ENCODE results near the gene CRISPLD2.
A peak's percentile ranks its signal among the peaks of the same experiment; 100 is the strongest.
"Not testable (repeated sequence)": the region's sequence is repeated elsewhere in the genome, so short reads cannot be mapped to it uniquely, and the experiment has no call there.

CRISPLD2 gene

DNA sequence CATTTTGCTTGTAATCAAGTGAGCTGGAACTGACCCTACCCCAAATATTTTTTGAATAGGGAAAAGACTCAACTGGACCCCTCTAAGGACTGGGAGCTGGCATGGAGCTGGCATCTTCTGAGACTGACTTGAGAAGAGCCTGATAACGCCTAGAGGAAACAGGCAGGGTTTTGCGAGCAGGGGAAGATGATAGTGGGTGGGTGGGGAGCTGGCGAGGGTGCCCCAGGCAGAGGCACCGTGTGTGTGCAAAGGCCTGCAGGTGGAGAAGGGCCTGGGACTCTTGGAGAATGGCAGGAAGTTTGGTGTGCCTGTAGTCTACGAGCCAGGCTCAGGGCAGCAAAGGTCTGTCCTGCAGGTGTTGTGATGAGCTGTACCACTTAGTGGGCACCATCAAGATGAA, 4.1 kb downstream of the CRISPLD2 start:
- H3K36me3 ChIP-seq (ENCODE audit: insufficient read depth, low read length), result no peaks in the 10 kb centered on the region
- H3K27ac ChIP-seq (ENCODE audit: low read depth, low read length), result no peak overlapping the region
- H3K4me3 ChIP-seq (ENCODE audit: low read length), result no peak overlapping the region
- H3K27me3 ChIP-seq (ENCODE audit: insufficient read depth, low read length), result peaks cover 34% of the 10 kb centered on the region
- no peaks in the 10 kb centered on the region for H3K4me1 ChIP-seq (ENCODE audit: insufficient read depth, low read length)
- H3K9me3 ChIP-seq (ENCODE audit: insufficient read depth, low read depth, low read length), result no peaks in the 10 kb centered on the region
- H3K9ac ChIP-seq (ENCODE audit: low read depth, low read length), result no peak overlapping the region
- WGBS, result 82% methylated on average over 5 of the region's 5 CpGs

DNA sequence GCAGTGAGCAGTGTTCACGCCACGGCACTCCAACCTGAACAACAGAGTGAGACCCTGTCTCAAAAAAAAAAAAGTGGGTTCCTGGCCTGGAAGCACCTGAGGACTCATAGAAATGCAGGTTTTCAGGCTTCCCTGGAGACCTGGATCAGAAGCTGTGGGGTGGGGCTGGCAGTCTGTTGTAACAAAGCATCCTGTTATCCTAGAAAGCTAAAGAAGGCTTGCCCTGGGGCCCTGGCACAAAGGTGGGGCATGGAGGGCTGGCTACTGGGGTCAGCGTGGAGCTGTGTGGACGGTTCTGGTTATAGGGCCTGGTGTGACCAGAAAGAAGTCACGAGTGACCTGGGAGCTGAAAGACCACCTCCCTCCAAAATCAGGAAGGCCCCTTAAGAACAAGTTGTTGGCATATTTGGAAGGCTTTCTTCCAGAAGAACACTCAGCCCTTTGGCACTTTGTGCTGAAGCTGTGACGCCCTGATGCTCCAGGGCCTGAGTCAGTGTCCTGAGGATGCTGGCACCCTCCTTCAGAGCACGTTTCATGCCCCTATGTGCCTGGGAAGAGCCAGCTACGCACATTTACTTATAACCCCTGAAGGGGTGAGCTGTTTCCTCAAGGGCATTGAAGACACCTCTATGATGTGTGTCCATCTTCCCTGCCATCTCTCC, 6.2 kb downstream of the CRISPLD2 start:
- Histone ChIP-seq H3K9ac (ENCODE audit: low read depth, low read length) (no peak overlapping the region), H3K27me3 (ENCODE audit: insufficient read depth, low read length) (peaks cover 13% of the 10 kb centered on the region), H3K27ac (ENCODE audit: low read depth, low read length) (no peak overlapping the region), H3K36me3 (ENCODE audit: insufficient read depth, low read length) (no peaks in the 10 kb centered on the region), H3K4me1 (ENCODE audit: insufficient read depth, low read length) (no peaks in the 10 kb centered on the region), H3K4me3 (ENCODE audit: low read length) (no peak overlapping the region), H3K9me3 (ENCODE audit: insufficient read depth, low read depth, low read length) (no peaks in the 10 kb centered on the region)
- 93% methylated on average over 8 of the region's 8 CpGs for WGBS

DNA sequence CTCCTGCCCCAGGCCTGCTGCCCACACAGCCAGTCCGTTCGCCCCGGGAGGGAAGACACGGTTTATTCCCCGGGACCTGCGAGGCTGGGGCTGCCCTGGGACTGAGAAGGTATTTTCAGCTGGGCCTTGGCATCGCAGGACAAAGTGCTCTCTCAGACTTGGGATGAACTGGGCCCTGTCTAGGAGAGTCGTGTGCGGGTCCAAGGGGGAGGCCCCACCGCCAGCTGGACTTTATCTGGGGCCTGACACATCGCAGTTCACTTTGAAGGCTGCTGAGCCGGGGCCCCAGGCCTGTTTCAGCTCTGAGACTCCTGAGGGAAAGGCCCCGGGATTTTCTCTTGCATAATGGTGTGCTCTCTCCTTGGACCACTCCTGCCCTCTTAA, 6.8 kb downstream of the CRISPLD2 start:
- Histone ChIP-seq H3K27me3 (ENCODE audit: insufficient read depth, low read length) (peaks cover 8% of the 10 kb centered on the region), H3K36me3 (ENCODE audit: insufficient read depth, low read length) (no peaks in the 10 kb centered on the region), H3K4me1 (ENCODE audit: insufficient read depth, low read length) (no peaks in the 10 kb centered on the region), H3K27ac (ENCODE audit: low read depth, low read length) (no peak overlapping the region), H3K4me3 (ENCODE audit: low read length) (no peak overlapping the region), H3K9me3 (ENCODE audit: insufficient read depth, low read depth, low read length) (no peaks in the 10 kb centered on the region), H3K9ac (ENCODE audit: low read depth, low read length) (no peak overlapping the region)
- WGBS, result 90% methylated on average over 13 of the region's 13 CpGs

DNA sequence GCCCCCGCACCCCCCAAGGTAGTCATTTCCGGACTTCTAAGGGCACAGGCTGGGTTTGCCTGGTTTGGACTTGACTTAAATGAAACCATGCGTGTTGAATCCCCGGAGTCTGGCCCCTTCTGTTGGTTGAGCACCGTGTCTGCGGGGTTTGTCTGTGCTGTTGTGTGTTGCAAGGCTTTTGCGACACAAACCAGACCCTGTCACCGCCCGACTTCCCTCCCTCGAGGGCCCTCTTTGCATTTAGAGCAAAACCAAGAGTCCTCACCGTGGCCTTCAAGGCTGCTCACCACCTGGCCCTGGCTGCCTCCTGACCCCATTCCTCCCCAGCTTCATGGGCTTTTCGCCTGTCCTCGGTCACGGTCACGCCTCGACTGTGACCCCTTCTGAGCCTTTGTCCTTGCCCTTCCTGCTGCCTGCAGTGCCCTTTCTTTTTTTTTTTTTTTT, 7.4 kb downstream of the CRISPLD2 start:
- no peak overlapping the region for H3K27ac ChIP-seq (ENCODE audit: low read depth, low read length)
- 0 out of 2 replicates have a peak overlapping the region, but pooled peaks have one; percentile 3 for H3K9ac ChIP-seq (ENCODE audit: low read depth, low read length)
- WGBS, result 82% methylated on average over 16 of the region's 16 CpGs
- no peak overlapping the region for H3K4me3 ChIP-seq (ENCODE audit: low read length)
- H3K36me3 ChIP-seq (ENCODE audit: insufficient read depth, low read length), result no peaks in the 10 kb centered on the region
- H3K27me3 ChIP-seq (ENCODE audit: insufficient read depth, low read length), result peaks cover 3% of the 10 kb centered on the region
- H3K9me3 ChIP-seq (ENCODE audit: insufficient read depth, low read depth, low read length), result no peaks in the 10 kb centered on the region
- H3K4me1 ChIP-seq (ENCODE audit: insufficient read depth, low read length), result no peaks in the 10 kb centered on the region

DNA sequence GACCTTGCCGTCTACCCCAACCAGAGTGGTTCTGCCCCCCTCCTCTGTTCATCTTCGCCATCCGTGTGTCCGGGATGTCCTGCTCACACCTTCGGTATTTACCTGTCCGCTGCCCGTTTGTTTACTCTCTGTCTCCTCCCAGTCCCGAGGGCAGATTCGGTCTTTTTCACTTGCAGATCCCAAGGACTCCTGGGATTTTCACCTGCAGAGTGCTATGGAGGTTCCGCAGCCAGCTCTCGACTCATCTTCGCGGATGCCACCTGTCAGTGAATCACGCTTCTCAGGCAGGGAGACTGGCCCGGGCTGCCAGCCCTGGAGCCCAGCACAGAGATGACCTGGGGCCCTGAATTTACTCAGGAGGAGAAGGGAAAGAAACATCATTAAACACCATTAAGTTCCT, 8.1 kb downstream of the CRISPLD2 start:
- Histone ChIP-seq H3K36me3 (ENCODE audit: insufficient read depth, low read length) (no peaks in the 10 kb centered on the region), H3K9ac (ENCODE audit: low read depth, low read length) (no peak overlapping the region), H3K9me3 (ENCODE audit: insufficient read depth, low read depth, low read length) (no peaks in the 10 kb centered on the region), H3K27ac (ENCODE audit: low read depth, low read length) (no peak overlapping the region), H3K4me3 (ENCODE audit: low read length) (no peak overlapping the region), H3K27me3 (ENCODE audit: insufficient read depth, low read length) (no peaks in the 10 kb centered on the region), H3K4me1 (ENCODE audit: insufficient read depth, low read length) (no peaks in the 10 kb centered on the region)
- 91% methylated on average over 15 of the region's 15 CpGs for WGBS

DNA sequence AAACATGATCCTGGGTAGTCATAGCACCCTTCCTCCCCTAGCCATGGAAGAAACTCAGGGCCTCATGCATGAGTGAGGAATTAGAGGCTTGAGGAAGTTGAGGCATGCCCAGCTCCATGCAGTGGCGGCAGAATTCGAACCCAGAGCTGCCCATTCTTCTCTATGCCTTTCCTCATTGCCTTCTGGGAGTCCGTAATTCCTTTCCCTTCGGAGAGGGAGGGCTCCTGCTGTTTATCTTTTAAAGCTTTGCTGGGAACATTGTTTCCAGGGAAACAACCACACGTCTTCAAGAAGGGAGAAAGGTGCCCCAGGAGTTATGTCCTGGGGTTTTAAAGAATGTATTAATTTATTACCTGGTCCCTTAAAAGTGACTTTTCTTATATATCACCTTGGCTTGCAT, 8.5 kb downstream of the CRISPLD2 start:
- no peaks in the 10 kb centered on the region for H3K27me3 ChIP-seq (ENCODE audit: insufficient read depth, low read length)
- H3K9me3 ChIP-seq (ENCODE audit: insufficient read depth, low read depth, low read length), result no peaks in the 10 kb centered on the region
- WGBS, result 75% methylated on average over 5 of the region's 5 CpGs
- no peak overlapping the region for H3K9ac ChIP-seq (ENCODE audit: low read depth, low read length)
- H3K36me3 ChIP-seq (ENCODE audit: insufficient read depth, low read length), result no peaks in the 10 kb centered on the region
- no peaks in the 10 kb centered on the region for H3K4me1 ChIP-seq (ENCODE audit: insufficient read depth, low read length)
- H3K4me3 ChIP-seq (ENCODE audit: low read length), result no peak overlapping the region
- H3K27ac ChIP-seq (ENCODE audit: low read depth, low read length), result no peak overlapping the region

DNA sequence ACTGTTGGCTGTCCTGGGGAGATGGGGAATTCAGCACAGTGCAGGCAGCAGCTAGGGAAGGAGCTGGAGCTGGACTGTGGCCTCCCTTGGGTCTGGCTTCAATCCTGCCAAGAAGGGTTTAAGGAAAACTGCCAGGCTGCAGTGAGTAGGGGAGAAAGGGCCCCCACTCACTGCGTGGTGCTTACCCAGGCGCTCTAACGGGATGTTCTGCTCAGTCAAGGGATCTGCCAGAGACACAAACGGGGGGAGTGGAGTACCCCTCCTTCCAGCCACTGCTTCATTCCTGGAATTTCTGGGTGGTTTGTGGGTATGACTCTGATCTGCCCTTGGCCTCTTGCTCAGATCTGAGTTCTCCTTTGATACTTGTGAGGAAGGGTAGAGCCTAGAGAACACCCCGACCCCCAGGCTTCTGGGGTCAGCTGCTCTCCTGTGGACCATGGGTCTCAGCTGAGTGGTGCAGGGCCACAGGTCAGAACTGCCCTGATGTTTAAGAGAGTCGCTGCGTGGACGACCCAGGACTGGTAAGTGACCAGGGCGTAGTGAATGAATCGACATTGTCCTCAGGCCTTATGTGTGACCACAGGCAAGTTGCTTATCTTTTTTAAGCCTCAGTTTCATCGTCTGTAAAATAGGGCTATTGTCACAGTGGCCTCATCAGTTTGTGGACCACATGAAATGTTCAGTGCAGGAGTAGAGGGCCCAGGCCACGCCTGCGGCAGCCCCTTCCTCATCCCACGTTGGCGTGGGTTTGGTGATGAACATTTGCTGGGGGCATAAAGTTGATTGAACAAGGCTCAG, 9.6 kb downstream of the CRISPLD2 start:
- Histone ChIP-seq H3K9me3 (ENCODE audit: insufficient read depth, low read depth, low read length) (no peaks in the 10 kb centered on the region), H3K4me1 (ENCODE audit: insufficient read depth, low read length) (no peaks in the 10 kb centered on the region), H3K27ac (ENCODE audit: low read depth, low read length) (no peak overlapping the region), H3K9ac (ENCODE audit: low read depth, low read length) (no peak overlapping the region), H3K4me3 (ENCODE audit: low read length) (no peak overlapping the region), H3K36me3 (ENCODE audit: insufficient read depth, low read length) (no peaks in the 10 kb centered on the region), H3K27me3 (ENCODE audit: insufficient read depth, low read length) (no peaks in the 10 kb centered on the region)
- WGBS, result 91% methylated on average over 15 of the region's 15 CpGs

DNA sequence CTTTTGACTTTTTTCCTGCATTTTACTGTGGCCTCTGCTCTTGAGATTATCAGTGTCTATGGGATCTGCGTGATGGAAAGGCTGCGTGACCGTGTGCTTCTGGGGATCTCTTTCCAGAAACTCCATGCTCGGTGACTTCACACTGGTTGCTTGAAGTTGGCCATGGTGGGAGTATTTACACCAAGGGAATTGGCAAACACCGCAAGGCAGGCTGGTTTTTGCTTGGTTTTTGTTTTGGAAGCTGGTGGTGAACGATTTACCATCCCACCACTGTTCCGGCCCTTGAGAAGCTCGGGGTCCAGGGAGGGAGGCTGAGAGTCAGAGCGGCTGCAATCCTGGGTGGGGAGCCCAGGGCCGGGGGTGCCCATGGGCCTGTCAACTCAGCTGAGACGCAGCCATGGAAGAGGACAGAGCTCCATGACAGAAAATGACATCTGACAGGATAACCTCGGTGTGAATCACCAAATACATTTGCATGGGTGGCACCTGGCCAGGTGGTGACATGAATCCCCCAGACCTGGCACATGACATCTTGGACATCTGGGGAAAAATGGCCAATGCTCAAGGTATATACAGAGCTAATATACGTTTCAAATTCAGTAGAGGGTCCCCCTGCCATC, 11.1 kb downstream of the CRISPLD2 start:
- no peak overlapping the region for H3K27ac ChIP-seq (ENCODE audit: low read depth, low read length)
- WGBS, result 93% methylated on average over 13 of the region's 13 CpGs
- no peaks in the 10 kb centered on the region for H3K27me3 ChIP-seq (ENCODE audit: insufficient read depth, low read length)
- H3K4me1 ChIP-seq (ENCODE audit: insufficient read depth, low read length), result peaks cover 6% of the 10 kb centered on the region
- no peaks in the 10 kb centered on the region for H3K36me3 ChIP-seq (ENCODE audit: insufficient read depth, low read length)
- no peak overlapping the region for H3K4me3 ChIP-seq (ENCODE audit: low read length)
- no peaks in the 10 kb centered on the region for H3K9me3 ChIP-seq (ENCODE audit: insufficient read depth, low read depth, low read length)
- no peak overlapping the region for H3K9ac ChIP-seq (ENCODE audit: low read depth, low read length)

DNA sequence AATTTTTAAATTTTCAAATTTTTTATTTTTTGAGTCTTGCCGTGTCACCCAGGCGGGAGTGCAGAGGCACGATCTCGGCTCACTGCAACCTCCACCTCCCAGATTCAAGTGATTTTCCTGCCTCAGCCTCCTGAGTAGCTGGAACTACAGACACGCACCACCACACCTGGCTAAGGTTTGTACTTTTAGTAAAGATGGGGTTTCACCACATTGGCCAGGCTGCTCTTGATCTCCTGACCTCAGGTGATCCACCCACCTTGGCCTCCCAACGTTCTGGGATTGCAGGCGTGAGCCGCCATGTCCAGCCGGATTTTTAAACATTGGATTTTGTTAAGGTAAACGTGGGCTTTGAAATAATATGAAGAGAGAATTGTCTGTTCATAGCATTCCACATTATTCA, 11.9 kb downstream of the CRISPLD2 start:
- not testable (repeated sequence) for H3K27ac ChIP-seq (ENCODE audit: low read depth, low read length); H3K36me3 ChIP-seq (ENCODE audit: insufficient read depth, low read length); H3K27me3 ChIP-seq (ENCODE audit: insufficient read depth, low read length); H3K9me3 ChIP-seq (ENCODE audit: insufficient read depth, low read depth, low read length); H3K4me1 ChIP-seq (ENCODE audit: insufficient read depth, low read length); H3K9ac ChIP-seq (ENCODE audit: low read depth, low read length); H3K4me3 ChIP-seq (ENCODE audit: low read length)
- 94% methylated on average over 9 of the region's 10 CpGs for WGBS

DNA sequence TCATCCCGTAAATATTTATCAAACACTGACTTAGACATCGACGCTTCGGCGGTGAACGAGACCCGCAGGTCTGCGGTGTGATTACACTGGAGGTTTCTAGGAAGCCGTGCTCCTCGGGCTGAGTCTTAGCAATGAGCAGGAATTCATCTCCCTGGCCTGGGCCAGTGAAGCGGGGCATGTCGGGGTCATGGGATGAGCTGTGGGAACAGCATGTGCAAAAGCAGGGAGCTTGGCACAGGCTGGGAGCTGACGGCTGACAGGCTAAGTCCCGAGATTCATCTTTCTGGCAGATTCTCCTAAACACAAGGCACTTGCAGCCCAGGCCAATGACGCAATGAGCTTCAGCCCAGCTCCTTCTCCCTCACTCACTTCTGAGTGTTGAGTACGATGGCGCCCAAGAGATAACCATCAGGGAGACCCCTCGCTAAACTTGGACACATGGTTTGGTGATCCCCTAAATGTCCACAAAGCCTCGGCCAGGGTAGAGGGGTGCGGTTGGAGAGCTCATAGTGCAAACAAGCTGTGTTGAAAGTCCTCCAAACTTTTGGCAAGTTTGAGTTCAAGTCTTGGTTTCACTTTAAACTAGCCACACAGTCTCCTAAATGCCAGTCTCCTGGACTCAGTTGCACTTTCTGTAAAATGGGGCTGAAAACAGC, 12.8 kb downstream of the CRISPLD2 start:
- no peak overlapping the region for H3K4me3 ChIP-seq (ENCODE audit: low read length)
- no peak overlapping the region for H3K27ac ChIP-seq (ENCODE audit: low read depth, low read length)
- no peaks in the 10 kb centered on the region for H3K27me3 ChIP-seq (ENCODE audit: insufficient read depth, low read length)
- H3K9me3 ChIP-seq (ENCODE audit: insufficient read depth, low read depth, low read length), result no peaks in the 10 kb centered on the region
- no peak overlapping the region for H3K9ac ChIP-seq (ENCODE audit: low read depth, low read length)
- 89% methylated on average over 20 of the region's 20 CpGs for WGBS
- H3K36me3 ChIP-seq (ENCODE audit: insufficient read depth, low read length), result no peaks in the 10 kb centered on the region
- peaks cover 10% of the 10 kb centered on the region for H3K4me1 ChIP-seq (ENCODE audit: insufficient read depth, low read length)

DNA sequence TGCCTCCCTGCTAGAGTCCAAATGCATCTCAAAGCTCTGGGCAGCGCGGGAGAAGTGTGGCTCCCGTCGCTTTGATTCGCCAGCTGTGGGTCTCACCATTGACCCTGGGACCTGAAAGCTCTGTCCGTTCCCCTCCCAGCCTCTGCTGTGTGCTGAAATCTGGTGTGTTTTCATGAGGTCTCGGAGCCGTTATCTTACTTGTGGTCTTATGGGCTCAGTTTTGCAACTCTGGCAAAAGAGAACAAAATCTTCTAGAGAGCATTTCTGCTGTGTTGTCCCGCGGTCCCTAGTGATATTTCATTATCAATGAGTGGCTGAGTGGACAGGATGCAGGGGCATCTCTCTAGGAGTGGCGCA, 13.3 kb downstream of the CRISPLD2 start:
- Histone ChIP-seq H3K36me3 (ENCODE audit: insufficient read depth, low read length) (no peaks in the 10 kb centered on the region), H3K27me3 (ENCODE audit: insufficient read depth, low read length) (no peaks in the 10 kb centered on the region), H3K4me1 (ENCODE audit: insufficient read depth, low read length) (peaks cover 10% of the 10 kb centered on the region), H3K27ac (ENCODE audit: low read depth, low read length) (no peak overlapping the region), H3K4me3 (ENCODE audit: low read length) (no peak overlapping the region), H3K9ac (ENCODE audit: low read depth, low read length) (no peak overlapping the region), H3K9me3 (ENCODE audit: insufficient read depth, low read depth, low read length) (no peaks in the 10 kb centered on the region)
- 92% methylated on average over 11 of the region's 11 CpGs for WGBS
